Subcutaneous adipose tissue (tissue), 4 donors: Measurements from ENCODE around the gene TLR9. TPM values are rescaled to one million over a fixed set of nuclear protein-coding genes. Genes with fewer than 3 reads are reported as not detected.

Experiments
- total RNA-seq, 4 donors: library from RNA; depleted of rRNA; stranded (reverse); fragments of >200 nt; gene quantifications; one replicate each; pipeline ENCODE4 v1.1.0, GENCODE V29; 2016
- TF ChIP-seq, protein P1 (sequence below): fragments of 450-650 bp; IDR thresholded peaks from one replicate; pipeline ENCODE4 v1.5.1; 2016; ENCODE audit warnings: low read depth, mild to moderate bottlenecking, control low read depth, antibody characterized with exemption, moderate library complexity

The TLR9 gene
- total RNA-seq, 4 donors from 2014 or later: not detected

DNA sequence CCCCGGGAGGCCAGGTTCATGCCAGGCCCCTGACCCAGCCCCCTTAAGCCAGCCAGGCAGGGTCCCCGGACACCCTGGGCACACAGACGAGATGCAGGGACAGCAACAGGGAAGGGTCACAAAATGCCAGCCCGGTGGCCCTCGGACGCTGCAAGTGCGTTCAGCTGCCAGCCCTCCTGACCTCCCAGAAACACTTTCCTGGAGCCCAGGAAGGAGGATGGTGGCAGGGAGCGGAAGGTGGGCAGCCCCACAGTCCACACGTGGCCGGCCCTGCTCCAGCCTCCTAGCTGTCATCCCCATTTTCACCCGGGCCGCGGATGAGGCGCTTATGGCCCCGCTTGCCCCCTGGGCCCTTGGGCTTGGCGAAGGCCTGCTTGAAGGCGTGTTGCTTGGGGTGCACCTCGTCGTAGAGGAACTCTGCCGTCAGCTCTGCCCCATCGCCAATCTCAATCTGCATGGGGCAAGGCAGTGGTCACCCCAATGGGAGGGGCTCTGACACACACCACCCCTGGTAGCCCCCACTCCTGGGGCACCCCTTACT, 3.4 kb upstream of the TLR9 start:
- TF ChIP-seq, protein P1, sequence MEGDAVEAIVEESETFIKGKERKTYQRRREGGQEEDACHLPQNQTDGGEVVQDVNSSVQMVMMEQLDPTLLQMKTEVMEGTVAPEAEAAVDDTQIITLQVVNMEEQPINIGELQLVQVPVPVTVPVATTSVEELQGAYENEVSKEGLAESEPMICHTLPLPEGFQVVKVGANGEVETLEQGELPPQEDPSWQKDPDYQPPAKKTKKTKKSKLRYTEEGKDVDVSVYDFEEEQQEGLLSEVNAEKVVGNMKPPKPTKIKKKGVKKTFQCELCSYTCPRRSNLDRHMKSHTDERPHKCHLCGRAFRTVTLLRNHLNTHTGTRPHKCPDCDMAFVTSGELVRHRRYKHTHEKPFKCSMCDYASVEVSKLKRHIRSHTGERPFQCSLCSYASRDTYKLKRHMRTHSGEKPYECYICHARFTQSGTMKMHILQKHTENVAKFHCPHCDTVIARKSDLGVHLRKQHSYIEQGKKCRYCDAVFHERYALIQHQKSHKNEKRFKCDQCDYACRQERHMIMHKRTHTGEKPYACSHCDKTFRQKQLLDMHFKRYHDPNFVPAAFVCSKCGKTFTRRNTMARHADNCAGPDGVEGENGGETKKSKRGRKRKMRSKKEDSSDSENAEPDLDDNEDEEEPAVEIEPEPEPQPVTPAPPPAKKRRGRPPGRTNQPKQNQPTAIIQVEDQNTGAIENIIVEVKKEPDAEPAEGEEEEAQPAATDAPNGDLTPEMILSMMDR: no peak

DNA sequence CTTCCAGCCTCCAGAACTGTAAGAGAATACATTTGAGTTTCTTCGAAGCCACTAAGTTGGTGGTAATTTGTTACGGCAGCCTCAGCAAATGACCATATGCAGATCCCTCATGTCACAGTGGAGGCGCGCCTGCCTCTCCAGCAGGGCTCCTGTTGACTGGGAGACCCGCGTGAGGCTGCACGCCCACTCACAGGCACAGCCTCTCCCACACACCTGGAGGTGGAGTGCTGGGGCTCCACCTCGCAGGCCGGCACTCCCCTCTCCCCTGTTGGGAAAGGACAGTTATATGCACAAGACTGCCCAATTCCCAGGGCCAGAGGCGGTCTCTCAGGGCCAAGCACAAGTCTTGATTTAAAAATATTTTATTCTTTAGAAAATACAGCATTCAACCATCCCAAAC, 2.8 kb upstream of the TLR9 start:
- TF ChIP-seq, protein P1: no peak

DNA sequence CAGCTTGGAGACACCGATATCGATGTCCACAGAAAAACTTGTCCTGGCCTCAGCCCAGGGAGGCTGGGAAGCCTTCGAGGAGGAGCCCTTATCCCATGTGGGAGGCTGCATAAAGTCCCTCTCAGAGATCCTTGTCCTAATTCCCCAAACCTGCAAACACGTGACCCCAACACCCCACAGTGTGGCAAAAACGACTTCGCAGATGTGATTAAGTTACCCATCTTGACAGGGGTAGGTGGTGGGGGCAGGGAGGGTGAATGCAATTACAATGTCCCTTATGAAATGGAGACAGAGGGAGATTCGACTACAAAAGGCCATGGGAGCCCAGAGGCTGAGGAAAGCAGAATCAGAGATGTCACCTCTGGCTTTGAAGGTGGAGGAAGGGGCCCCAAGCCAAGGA, 2.3 kb upstream of the TLR9 start:
- TF ChIP-seq, protein P1: no peak

DNA sequence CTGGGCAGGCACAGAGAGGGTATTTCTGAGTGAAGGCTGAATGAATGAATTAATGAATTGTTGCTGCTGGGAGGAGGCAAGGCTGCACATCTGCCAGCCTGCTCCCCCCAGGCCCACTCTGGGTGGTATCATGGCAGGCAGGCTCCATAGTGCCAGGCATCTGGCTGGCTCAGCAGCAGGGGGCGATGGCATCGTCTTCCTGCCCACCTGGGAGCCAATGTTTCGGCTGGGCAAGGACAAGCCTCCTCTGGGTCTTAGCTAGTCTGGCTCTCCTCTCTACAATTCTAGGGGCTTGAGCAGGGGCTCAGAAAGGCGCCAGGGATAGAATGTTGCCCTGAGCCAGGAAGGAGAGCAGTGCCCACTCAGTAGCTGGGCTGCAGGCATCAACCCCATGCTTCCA, 1.7 kb upstream of the TLR9 start:
- TF ChIP-seq, protein P1: no peak

DNA sequence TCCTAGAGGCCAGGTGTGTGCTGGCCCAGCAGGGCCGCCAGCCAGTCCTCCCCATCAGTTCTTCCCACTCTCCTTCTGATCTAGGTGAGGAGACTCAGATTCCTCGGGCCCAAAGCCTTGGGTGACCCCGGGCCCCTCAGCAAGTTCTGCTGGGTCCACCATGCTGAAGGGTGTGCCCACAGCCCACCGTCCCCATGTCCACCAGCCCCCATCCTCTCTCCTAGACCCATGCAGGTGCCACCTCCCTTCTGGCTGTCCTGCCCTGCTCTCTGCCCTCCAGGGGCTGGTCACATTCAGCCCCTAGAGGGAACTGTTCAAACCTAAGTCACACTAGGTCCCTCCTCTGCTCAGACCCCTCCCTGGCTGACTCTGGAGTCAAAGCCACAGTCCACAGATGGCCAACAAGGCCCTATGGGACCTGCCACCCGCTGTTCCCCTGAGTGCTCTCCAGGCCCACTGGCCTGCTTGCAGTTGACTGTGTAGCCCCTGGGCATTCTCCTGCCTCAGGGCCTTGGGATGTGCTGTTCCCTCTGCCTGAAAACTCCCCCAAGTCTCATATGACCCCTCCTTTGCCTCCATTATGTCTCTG, 878 bp upstream of the TLR9 start:
- TF ChIP-seq, protein P1: no peak

DNA sequence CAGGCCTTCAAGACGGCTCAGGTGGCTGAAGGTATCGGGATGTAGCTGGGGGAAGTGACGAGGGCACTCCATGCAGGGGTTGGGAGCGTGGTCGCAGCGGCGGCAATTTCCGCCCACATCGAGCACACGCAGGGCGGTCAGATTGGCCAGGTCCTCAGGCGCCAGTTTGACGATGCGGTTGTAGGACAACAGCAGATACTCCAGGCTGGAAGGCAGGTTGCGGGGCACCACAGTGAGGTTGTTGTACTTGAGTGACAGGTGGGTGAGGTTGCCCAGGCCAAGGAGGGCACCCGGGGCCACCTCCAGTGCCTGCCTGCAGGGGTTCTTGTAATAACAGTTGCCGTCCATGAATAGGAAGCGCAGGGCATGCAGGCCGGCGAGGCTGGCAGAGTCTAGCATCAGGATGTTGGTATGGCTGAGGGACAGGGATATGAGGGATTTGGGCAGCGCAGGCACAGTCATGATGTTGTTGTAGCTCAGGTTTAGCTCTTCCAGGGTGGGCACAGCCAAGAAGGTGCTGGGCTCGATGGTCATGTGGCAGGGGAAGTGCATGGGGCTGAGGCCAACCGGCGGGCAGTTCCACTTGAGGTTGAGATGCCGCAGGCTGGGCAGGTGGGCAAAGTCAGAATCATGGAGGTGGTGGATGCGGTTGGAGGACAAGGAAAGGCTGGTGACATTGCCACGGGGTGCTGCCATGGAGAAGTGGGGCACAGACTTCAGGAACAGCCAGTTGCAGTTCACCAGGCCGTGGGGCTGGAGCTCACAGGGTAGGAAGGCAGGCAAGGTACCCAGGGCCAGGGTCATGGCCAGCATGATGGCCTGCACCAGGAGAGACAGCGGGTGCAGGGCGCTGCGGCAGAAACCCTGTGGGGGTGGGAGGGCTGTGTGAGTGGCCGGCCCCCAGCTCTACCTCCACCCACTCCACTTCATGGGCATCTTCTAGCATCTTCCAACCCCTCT, 1.7 kb downstream of the TLR9 start:
- TF ChIP-seq, protein P1: no peak
